Activated CD4-positive, alpha-beta T cell treated with anti-CD3 and anti-CD28 coated beads, Interleukin-2, Interleukin-4, amounts not matched to agents 100 ng/mL and 50 ng/mL, durations not matched to agents 16 hours and 8 hours (primary cell): Measurements from ENCODE around the gene NCL.
"Not testable (repeated sequence)": the region's sequence is repeated elsewhere in the genome, so short reads cannot be mapped to it uniquely, and the experiment has no call there.

Experiments
- DNase-seq: peaks from one replicate; pipeline ENCODE4 v3.0.0-alpha.2; 2020; ENCODE audit warnings: low spot score

The NCL gene

DNA sequence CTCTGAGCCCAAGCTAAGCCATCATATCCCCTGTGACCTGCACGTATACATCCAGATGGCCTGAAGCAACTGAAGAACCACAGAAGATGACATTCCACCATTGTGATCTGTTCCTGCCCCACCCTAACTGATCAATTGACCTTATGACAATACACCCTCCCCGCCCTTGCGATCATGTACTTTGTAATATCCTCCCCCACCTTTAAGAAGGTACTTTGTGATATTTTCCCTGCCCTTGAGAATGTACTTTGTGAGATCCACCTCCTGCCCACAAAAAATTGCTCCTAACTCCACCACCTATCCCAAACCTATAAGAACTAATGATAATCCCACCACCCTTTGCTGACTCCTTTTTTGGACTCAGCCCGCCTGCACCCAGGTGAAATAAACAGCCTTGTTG is 33.8 kb downstream of the NCL start:
- not testable (repeated sequence) for DNase-seq

DNA sequence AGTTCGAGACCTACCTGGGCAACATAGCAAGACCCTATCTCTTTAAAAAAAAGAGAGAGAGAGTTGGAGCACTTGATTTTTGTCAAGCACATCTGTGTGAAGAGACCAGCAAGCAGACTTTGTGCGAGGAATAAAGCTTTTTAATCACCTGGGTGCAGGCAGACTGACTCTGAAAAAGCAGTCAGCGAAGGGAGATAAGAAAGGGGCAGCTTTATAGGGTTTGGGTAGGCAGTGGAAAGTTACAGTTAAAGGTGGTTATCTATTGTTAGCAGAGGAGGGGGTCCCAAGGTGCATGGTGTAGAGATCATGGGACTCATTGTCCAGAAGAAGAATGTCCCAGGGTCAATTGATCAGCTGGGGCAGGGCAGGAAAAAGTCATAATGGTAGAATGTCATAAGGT is 34.4 kb downstream of the NCL start:
- DNase-seq, result no peak

- no peak for DNase-seq
Observed at GRCh38 chr2:231429152-231429551, 35.1 kb downstream of the NCL start.

DNA sequence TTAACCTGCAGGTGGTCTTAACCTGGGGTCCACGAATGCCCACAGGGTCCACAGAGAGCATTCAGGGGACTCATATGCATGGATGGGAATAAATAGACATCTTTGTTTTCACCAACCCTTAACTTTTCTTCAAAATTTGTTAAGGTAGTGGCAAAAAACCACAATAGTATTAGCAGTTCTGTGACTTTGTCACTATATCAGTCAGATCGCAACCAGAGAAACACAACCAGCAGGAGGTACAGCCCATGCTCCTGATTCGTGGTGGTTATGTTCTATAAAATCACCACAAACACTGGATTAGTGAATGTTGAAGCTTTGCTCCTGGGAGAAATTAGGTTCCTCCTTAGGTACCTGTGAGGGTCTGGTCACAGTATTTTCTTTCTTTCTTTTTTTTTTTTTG is 37.2 kb downstream of the NCL start:
- no peak for DNase-seq

GRCh38 chr2:231425811-231426703 is 38.2 kb downstream of the NCL start:
- no peak for DNase-seq

- DNase-seq, result no peak
Observed at GRCh38 chr2:231425291-231425810, 38.9 kb downstream of the NCL start.

GRCh38 chr2:231423176-231423575 is 41.1 kb downstream of the NCL start:
- no peak for DNase-seq

DNA sequence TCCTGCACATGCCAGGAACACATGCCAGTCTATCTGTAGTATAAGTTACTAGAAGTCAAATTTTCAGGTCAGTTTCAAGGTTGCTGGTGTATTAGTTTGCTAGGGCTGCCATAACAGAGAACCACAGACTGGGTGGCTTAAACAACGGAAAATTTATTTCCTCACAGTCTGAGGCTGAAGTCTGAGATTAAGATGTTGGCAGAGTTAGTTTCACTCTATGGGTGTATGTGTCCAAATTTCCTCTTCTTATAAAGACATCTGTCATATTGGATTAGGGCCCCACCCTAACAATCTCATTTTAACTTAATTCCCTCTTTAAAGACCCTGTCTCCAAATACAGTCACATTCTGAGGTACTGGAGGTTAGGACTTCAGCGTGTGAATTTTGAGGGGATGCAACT is 42.2 kb downstream of the NCL start:
- DNase-seq, result no peak

- DNase-seq, result no peak
Observed at GRCh38 chr2:231421051-231421580, 43.2 kb downstream of the NCL start.

- DNase-seq, result no peak
Observed at GRCh38 chr2:231418820-231419640, 45.3 kb downstream of the NCL start.

DNA sequence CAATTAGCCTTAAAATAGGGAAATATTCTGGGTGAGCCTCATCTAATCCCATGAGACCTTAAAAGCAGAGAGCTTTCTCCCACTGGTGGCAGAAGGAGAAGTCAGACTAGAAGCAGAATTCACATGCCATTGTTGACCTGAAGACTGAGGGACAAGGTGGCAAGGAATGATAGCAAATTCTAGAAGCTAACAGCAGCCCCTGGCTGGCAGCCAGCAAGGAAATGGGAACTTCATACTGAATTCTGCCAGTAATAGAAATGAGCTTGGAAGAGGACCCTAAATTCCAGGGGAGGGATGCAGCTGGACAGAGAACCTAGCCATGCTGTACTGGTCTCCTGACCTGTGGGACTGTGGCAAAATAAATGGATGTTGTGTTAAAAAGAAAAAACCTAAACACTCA is 49.3 kb downstream of the NCL start:
- DNase-seq, result no peak

DNA sequence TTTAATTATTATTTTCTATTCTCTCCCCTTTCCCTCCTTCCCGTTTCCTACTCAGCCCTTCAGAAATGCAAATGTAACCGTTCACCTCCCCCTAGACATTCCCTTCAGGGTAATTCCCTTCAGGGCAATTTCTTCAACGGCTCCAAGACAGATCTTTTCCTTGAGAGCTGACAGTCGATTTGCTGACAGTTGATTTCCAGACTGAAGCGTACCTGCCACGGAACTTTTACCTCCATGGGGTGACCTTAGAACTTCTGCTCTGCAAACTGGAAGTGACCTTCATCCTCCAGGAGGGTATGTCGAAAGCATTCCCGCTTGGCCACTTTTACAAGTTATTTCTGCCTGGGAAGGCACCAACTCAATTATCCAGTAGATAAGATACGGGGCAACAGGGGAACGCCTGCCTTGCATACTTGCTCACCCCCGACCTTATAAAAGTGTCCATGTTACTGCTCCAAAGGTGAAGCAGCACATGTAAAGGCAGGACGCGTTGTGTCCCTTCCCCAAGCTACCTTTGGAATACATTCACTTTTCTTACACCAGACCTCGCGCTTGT is 50.3 kb downstream of the NCL start:
- DNase-seq, result no peak

- no peak for DNase-seq
Observed at GRCh38 chr2:231413456-231413855, 50.8 kb downstream of the NCL start.

DNA sequence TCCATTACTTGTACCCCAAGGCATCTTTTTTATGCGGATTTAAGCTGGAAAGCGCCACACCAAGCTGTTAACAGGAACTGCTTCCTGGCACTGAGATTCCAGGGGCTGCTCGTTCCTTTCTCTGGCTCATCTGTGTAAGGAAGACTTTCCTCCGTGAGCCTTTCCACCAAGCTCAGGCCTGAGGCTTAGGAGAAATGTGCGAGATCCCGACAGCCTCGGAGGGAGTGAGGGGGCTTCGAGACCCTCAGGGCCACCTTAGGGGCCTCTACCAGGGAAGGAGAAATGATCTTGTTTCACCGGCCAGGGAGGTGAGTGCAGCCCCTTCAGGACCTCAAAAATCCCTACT is 51.7 kb downstream of the NCL start:
- DNase-seq, result no peak

GRCh38 chr2:231411831-231412617 is 52.3 kb downstream of the NCL start:
- peak; percentile 33 for DNase-seq

DNA sequence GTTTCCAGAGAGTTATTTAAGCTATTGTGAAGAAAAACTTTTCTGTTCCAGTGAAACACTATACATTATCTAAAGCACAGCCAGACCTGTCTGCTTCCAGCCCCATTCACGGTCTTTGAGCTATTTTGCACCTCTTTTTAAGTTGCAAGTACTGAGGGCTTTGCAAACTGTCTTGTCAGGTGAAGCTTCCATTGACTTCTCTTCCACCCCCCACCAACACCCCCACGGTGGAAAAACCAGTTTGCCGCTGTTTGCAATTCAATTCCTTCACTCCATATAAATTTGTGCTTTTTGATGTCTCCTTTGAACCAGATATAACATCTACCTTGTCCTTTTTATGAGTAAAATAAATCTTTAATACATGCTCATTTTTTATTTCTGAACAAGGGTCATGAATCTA is 53.0 kb downstream of the NCL start:
- DNase-seq, result no peak

DNA sequence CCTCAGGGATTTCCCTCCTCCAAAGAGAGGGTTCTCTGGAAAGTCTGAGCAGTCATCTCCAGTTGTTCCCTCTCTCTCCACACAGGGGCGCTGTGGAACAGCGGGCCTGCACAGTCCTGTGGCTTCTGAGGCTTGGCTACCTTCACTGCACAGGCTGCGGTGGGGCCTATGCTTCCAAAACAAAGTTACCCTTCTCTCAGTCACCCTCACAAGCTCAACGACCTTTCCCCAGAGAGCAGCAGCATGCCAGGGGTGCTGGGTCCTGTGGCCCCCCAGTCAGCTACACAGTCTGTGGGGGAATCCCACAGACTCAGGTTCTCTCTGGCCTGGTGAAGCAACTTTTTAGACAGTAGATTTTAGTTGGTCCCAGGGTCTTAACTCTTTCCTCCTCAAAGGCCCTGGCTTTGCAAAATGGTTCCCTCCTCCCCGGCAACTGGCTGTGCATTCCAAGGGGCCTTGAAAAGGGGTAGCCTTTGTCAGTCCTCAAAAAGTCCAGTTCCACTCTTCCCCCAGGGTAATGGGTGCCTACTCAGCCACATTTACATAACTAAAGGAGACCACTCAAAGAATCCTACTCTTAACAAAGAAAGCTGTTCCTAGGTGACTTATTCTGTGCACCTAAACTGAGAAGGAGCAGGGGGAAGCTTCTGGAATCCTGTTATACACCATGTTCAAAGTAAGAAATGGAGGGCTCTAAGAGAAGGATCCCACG is 53.8 kb downstream of the NCL start:
- DNase-seq, result no peak

GRCh38 chr2:231409776-231410175 is 54.5 kb downstream of the NCL start:
- DNase-seq, result no peak

DNA sequence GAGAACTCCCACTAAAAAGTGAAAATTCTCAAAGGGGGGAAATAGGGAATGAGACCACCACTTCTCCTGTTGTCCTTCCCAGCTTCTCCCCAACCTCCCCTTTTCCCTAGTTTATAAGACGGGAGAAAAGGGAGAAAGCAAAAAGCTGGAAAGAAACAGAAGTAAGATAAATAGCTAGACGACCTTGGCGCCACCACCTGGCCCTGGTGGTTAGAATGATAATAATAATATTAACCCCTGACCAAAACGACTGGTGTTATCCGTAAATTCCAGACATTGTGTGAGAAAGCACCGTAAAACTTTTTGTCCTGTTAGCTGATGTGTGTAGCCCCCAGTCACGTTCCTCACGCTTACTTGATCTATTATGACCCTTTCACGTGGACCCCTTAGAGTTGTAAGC is 56.0 kb downstream of the NCL start:
- DNase-seq, result not testable (repeated sequence)

GRCh38 chr2:231407686-231408085 is 56.6 kb downstream of the NCL start:
- DNase-seq, result not testable (repeated sequence)
